Smooth muscle cell (in vitro differentiated cells): Measurements from ENCODE around the gene OR8G5. TPM values are rescaled to one million over a fixed set of nuclear protein-coding genes. Genes with fewer than 3 reads are reported as not detected.

Experiments used
- DNase-seq: peaks from one replicate; lab custom pipeline; 2025; ENCODE audit not compliant: unreplicated experiment; lab: John Stamatoyannopoulos, UW
- H2AFZ ChIP-seq: fragments of 200-600 bp; sonication (generic); 2 replicates; pipeline ENCODE4 v1.6.0; 2016; ENCODE audit warnings: antibody characterized with exemption, low read depth, mild to moderate bottlenecking
- H3F3A ChIP-seq: fragments of 200-600 bp; sonication (generic); 2 replicates; pipeline ENCODE4 v1.6.0; 2017; ENCODE audit warnings: antibody characterized with exemption, low read depth
- H3K27ac ChIP-seq: fragments of 200-600 bp; sonication (generic); 2 replicates; pipeline ENCODE4 v1.5.1; 2016; ENCODE audit warnings: low read depth, mild to moderate bottlenecking
- H3K27me3 ChIP-seq: fragments of 200-600 bp; sonication (generic); 2 replicates; pipeline ENCODE4 v1.6.1; 2016; ENCODE audit warnings: low read depth, mild to moderate bottlenecking
- H3K36me3 ChIP-seq: fragments of 200-600 bp; sonication (generic); 2 replicates; pipeline ENCODE4 v1.5.1; 2016; ENCODE audit warnings: low read depth
- H3K4me1 ChIP-seq: fragments of 200-600 bp; sonication (generic); 2 replicates; pipeline ENCODE4 v1.5.1; 2016; ENCODE audit warnings: low read depth
- H3K4me2 ChIP-seq: fragments of 200-600 bp; sonication (generic); 2 replicates; pipeline ENCODE4 v1.6.0; 2016; ENCODE audit warnings: mild to moderate bottlenecking
- H3K4me3 ChIP-seq: fragments of 200-600 bp; sonication (generic); 2 replicates; pipeline ENCODE4 v1.5.1; 2016; ENCODE audit warnings: mild to moderate bottlenecking
- H3K79me2 ChIP-seq: fragments of 200-600 bp; sonication (generic); 2 replicates; pipeline ENCODE4 v1.6.0; 2016; ENCODE audit warnings: low read depth, mild to moderate bottlenecking
- H3K9ac ChIP-seq: fragments of 200-600 bp; sonication (generic); 2 replicates; pipeline ENCODE4 v1.6.0; 2016; ENCODE audit warnings: low read depth
- H3K9me3 ChIP-seq: fragments of 200-600 bp; sonication (generic); replicated peaks from 2 replicates; pipeline ENCODE4 v1.5.1; 2016; ENCODE audit warnings: low read depth
- H4K20me1 ChIP-seq: fragments of 200-600 bp; sonication (generic); 2 replicates; pipeline ENCODE4 v1.6.0; 2016; ENCODE audit warnings: low read depth
- WGBS: methylation state at CpG from one replicate; pipeline ENCODE4 v1.1.7; 2016; ENCODE audit warnings: low lambda C conversion rate; 5-methylcytosine and 5-hydroxymethylcytosine counted together
- polyA plus RNA-seq: library from polyadenylated mRNA; unstranded; fragments of >200 nt; fragmentation: Nextera tagmentation; extraction: Ambion mirVana; gene quantifications from 2 replicates; pipeline ENCODE4 v1.2.1, GENCODE V29; 2016
- total RNA-seq: library from RNA; depleted of rRNA; stranded (reverse); fragments of >200 nt; gene quantifications from 2 replicates; pipeline ENCODE4 v1.2.3, GENCODE V29; 2014
- TF ChIP-seq, protein P1 (sequence below): fragments of 200-600 bp; sonication (generic); IDR thresholded peaks from 2 replicates; pipeline ENCODE4 v1.5.1; 2017; ENCODE audit warnings: borderline replicate concordance, mild to moderate bottlenecking, antibody characterized with exemption; ENCODE audit not compliant: insufficient read depth, poor library complexity, severe bottlenecking

Gene OR8G5
- total and polyA plus RNA-seq, 2 experiments from 2014 or later = not detected

DNA sequence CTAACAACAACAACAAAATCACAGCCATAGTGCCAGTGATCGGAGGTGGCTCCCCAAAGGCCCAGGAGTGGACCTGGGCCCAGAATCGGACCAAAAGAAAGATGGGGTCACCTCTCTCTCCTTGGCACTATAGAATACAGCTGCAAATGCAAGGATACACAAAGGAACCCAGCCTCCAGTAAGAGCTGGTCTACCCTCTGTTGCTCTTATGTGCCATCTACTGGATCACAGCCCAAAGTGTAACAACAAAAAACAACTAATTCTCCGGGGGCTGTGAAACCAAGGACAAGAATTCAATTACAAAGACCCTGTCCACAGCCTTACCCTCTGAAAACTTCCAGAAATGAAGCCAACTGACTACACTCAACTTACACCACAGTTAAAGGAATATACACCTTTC, 21.6 kb downstream of the OR8G5 start:
- H3K27me3 ChIP-seq = no peaks in the 10 kb centered on the region
- H2AFZ ChIP-seq = no peak overlapping the region
- no peak overlapping the region for H3K4me2 ChIP-seq
- H3K36me3 ChIP-seq = no peaks in the 10 kb centered on the region
- no peak for DNase-seq
- H3K27ac ChIP-seq = no peak overlapping the region
- H3K4me1 ChIP-seq = no peaks in the 10 kb centered on the region
- no peaks in the 10 kb centered on the region for H3F3A ChIP-seq
- no peaks in the 10 kb centered on the region for H4K20me1 ChIP-seq
- WGBS = 81% methylated on average over 3 of the region's 3 CpGs
- no peaks in the 10 kb centered on the region for H3K9me3 ChIP-seq
- no peak overlapping the region for H3K9ac ChIP-seq
- H3K4me3 ChIP-seq = no peak overlapping the region
- TF ChIP-seq, protein P1, sequence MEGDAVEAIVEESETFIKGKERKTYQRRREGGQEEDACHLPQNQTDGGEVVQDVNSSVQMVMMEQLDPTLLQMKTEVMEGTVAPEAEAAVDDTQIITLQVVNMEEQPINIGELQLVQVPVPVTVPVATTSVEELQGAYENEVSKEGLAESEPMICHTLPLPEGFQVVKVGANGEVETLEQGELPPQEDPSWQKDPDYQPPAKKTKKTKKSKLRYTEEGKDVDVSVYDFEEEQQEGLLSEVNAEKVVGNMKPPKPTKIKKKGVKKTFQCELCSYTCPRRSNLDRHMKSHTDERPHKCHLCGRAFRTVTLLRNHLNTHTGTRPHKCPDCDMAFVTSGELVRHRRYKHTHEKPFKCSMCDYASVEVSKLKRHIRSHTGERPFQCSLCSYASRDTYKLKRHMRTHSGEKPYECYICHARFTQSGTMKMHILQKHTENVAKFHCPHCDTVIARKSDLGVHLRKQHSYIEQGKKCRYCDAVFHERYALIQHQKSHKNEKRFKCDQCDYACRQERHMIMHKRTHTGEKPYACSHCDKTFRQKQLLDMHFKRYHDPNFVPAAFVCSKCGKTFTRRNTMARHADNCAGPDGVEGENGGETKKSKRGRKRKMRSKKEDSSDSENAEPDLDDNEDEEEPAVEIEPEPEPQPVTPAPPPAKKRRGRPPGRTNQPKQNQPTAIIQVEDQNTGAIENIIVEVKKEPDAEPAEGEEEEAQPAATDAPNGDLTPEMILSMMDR = no peak
- H3K79me2 ChIP-seq = no peaks in the 10 kb centered on the region

DNA sequence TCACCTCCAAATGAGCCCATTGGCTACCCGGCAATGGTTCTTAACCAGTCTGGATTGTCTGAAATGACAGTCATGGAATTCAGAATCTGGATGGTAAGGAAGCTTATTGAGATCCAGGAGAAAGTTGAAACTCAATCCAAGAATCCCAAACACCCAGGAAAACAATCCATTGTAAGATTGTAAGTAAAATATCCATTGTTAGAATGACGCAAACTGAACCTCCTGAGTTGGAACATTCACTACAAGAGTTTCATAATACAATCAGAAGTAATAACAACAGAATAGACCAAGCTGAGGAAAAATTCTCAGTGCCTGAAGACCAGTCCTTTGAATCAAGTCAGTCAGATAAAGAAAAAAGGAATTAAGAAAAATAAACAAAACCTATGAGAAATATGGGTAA, 22.1 kb downstream of the OR8G5 start:
- 72% methylated on average over 2 of the region's 2 CpGs for WGBS
- Histone ChIP-seq H3K27me3 (no peaks in the 10 kb centered on the region), H3K4me3 (no peak overlapping the region), H3K4me2 (no peak overlapping the region), H3K27ac (no peak overlapping the region), H3K9ac (no peak overlapping the region), H3F3A (no peaks in the 10 kb centered on the region), H3K36me3 (no peaks in the 10 kb centered on the region), H4K20me1 (no peaks in the 10 kb centered on the region), H2AFZ (no peak overlapping the region), H3K9me3 (no peaks in the 10 kb centered on the region), H3K79me2 (no peaks in the 10 kb centered on the region), H3K4me1 (no peaks in the 10 kb centered on the region)
- TF ChIP-seq, protein P1 = no peak
- no peak for DNase-seq

DNA sequence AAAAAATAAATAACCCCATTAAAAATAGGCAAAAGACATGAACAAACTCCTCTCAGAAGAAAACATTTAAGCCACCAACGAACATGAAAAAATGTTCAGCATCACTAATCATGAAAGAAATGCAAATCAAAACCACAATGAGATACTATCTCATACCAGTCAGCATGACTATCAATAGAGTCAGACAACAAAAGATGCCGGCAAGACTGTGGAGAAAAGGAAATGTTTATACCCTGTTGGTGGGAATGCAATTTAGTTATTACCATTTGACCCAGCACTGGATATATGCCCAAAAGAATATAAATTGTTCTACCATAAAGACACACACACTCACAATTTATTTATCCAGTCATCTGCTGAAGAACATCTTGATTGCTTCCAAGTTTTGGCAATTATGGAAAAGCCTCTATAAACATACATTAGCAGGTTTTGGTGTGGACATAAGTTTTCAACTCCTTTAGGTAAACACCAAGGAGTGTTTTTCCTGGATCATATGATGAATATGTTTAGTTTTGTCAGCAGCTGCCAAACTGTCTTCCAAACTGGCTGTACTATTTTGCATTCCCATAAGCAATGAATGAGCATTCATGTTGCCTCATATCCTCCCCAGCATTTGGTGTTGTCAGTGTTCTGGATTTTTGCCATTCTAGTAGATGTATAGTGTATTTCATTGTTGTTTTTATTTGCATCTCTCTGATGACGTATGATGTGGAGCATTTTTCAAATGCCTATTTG, 29.6 kb downstream of the OR8G5 start:
- H3K4me2 ChIP-seq = no peak overlapping the region
- no peak overlapping the region for H3K4me3 ChIP-seq
- H2AFZ ChIP-seq = no peak overlapping the region
- WGBS = 49% methylated on average over 3 of the region's 3 CpGs
- H3K36me3 ChIP-seq = no peaks in the 10 kb centered on the region
- no peaks in the 10 kb centered on the region for H3K4me1 ChIP-seq
- no peak overlapping the region for H3K27ac ChIP-seq
- H3K27me3 ChIP-seq = no peaks in the 10 kb centered on the region
- DNase-seq = no peak
- TF ChIP-seq, protein P1 = no peak
- H4K20me1 ChIP-seq = no peaks in the 10 kb centered on the region
- H3K79me2 ChIP-seq = no peaks in the 10 kb centered on the region
- no peak overlapping the region for H3K9ac ChIP-seq
- H3F3A ChIP-seq = no peaks in the 10 kb centered on the region
- peaks cover 2% of the 10 kb centered on the region for H3K9me3 ChIP-seq

- Histone ChIP-seq H3K27me3 (no peaks in the 10 kb centered on the region), H3K4me1 (no peaks in the 10 kb centered on the region), H3K9ac (no peak overlapping the region), H3K36me3 (no peaks in the 10 kb centered on the region), H3K79me2 (no peaks in the 10 kb centered on the region), H3K4me3 (no peak overlapping the region), H3K27ac (no peak overlapping the region), H4K20me1 (no peaks in the 10 kb centered on the region), H2AFZ (no peak overlapping the region), H3F3A (no peaks in the 10 kb centered on the region), H3K4me2 (no peak overlapping the region), H3K9me3 (peaks cover 4% of the 10 kb centered on the region)
- TF ChIP-seq, protein P1 = no peak
- no peak for DNase-seq
- 96% methylated on average over 1 of the region's 1 CpG for WGBS
These were observed 38.5 kb downstream of the OR8G5 start for GRCh38 chr11:124294687-124295086.
